Osteoblast (primary cell): ENCODE measurements around the gene SESN1. TPM values are rescaled to one million over a fixed set of nuclear protein-coding genes. Genes with fewer than 3 reads are reported as not detected.

Experiments used
- DNase-seq: peaks from one replicate; pipeline ENCODE4 v3.0.0; 2011; ENCODE audit warnings: low spot score, mixed read lengths; ENCODE audit not compliant: insufficient read length; ENCODE audit errors: missing footprints
- H2AFZ ChIP-seq: 2 replicates; pipeline ENCODE4 v1.6.0; 2011; ENCODE audit warnings: mild to moderate bottlenecking, low read length
- H3K27ac ChIP-seq: 2 replicates; pipeline ENCODE4 v1.5.1; 2011; ENCODE audit warnings: mild to moderate bottlenecking, low read depth, low read length, moderate library complexity
- H3K27me3 ChIP-seq: 2 replicates; pipeline ENCODE4 v1.6.0; 2012; ENCODE audit warnings: mild to moderate bottlenecking, control low read depth, inconsistent platforms, low read length, moderate library complexity; ENCODE audit not compliant: insufficient read depth
- H3K36me3 ChIP-seq: 2 replicates; pipeline ENCODE4 v1.5.1; 2011; ENCODE audit warnings: mild to moderate bottlenecking, low read length, control low read depth, moderate library complexity; ENCODE audit not compliant: insufficient read depth
- H3K4me1 ChIP-seq: 2 replicates; pipeline ENCODE4 v1.5.1; 2011; ENCODE audit warnings: mild to moderate bottlenecking, low read length, control low read depth, moderate library complexity; ENCODE audit not compliant: insufficient read depth
- H3K4me2 ChIP-seq: 2 replicates; pipeline ENCODE4 v1.6.0; 2011; ENCODE audit warnings: mild to moderate bottlenecking, low read length; ENCODE audit not compliant: insufficient read depth
- H3K4me3 ChIP-seq: fragments of 200-600 bp; sonication (generic); 3 replicates; pipeline ENCODE4 v1.5.1; 2012; ENCODE audit warnings: mild to moderate bottlenecking, low read length, inconsistent platforms; ENCODE audit not compliant: insufficient read depth
- H3K79me2 ChIP-seq: 2 replicates; pipeline ENCODE4 v1.6.0; 2012; ENCODE audit warnings: mild to moderate bottlenecking, low read length, control low read depth, inconsistent platforms; ENCODE audit not compliant: insufficient read depth
- H3K9me3 ChIP-seq: 2 replicates; pipeline ENCODE4 v1.5.1; 2011; ENCODE audit warnings: low read depth, low read length, control low read depth
- H4K20me1 ChIP-seq: 2 replicates; pipeline ENCODE4 v1.6.0; 2012; ENCODE audit warnings: mild to moderate bottlenecking, low read length, control low read depth; ENCODE audit not compliant: insufficient read depth
- total RNA-seq: library from RNA; depleted of rRNA; stranded (reverse); fragments of >200 nt; gene quantifications from 2 replicates; pipeline ENCODE4 v1.2.3, GENCODE V29; 2012
- TF ChIP-seq, protein P1 (sequence below): IDR thresholded peaks from 2 replicates; pipeline ENCODE4 v1.5.1; 2011; ENCODE audit warnings: mild to moderate bottlenecking, low read depth, low read length, moderate library complexity; ENCODE audit errors: extremely low read depth

The SESN1 gene
- total RNA-seq, 1 donor, result 26.1 TPM

DNA sequence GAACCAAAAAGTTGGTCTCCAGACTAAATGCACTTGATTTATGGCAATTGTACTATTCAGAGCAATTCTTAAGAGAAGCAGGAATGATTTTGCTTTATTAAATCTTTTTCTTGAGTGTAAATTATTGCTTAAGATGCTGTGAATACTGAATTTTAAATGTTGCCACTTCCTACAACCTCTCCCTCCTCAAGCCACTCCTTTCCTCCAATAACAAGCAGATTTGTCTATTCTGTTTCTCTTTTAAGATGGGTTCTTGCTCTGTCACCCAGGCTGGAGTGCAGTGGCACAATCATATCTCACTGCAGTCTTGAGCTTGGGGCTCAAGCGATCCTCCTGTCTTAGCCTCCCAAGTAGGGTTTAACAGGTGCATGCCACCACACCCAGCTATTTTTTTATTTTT is 65.3 kb downstream of the SESN1 start:
- Histone ChIP-seq H2AFZ (no peak overlapping the region), H3K9me3 (no peaks in the 10 kb centered on the region), H3K27ac (no peak overlapping the region), H3K36me3 (no peaks in the 10 kb centered on the region), H3K4me2 (no peak overlapping the region), H3K79me2 (no peaks in the 10 kb centered on the region), H3K4me3 (no peak overlapping the region), H3K27me3 (no peaks in the 10 kb centered on the region), H4K20me1 (no peaks in the 10 kb centered on the region), H3K4me1 (peaks cover 8% of the 10 kb centered on the region)
- TF ChIP-seq, protein P1, sequence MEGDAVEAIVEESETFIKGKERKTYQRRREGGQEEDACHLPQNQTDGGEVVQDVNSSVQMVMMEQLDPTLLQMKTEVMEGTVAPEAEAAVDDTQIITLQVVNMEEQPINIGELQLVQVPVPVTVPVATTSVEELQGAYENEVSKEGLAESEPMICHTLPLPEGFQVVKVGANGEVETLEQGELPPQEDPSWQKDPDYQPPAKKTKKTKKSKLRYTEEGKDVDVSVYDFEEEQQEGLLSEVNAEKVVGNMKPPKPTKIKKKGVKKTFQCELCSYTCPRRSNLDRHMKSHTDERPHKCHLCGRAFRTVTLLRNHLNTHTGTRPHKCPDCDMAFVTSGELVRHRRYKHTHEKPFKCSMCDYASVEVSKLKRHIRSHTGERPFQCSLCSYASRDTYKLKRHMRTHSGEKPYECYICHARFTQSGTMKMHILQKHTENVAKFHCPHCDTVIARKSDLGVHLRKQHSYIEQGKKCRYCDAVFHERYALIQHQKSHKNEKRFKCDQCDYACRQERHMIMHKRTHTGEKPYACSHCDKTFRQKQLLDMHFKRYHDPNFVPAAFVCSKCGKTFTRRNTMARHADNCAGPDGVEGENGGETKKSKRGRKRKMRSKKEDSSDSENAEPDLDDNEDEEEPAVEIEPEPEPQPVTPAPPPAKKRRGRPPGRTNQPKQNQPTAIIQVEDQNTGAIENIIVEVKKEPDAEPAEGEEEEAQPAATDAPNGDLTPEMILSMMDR, result no peak
- no peak for DNase-seq

DNA sequence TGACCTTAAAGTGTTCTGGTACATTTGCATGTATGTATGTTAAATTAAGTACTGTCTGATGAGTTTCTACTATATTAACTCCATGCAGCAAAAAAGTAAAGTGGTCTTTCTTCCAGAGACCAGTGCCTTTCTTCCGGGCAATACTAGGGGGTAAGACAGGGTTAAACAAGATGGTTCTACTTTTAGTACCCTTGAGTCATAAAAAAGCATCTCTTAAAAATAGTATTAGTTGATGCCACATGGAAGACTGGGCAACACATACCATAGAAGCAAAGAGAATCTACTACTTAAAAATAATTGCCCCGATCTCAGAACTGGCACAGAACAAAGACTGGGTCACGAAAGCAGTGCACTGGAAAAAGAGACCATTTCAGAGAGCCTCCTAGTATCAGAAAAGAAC is 66.2 kb downstream of the SESN1 start:
- TF ChIP-seq, protein P1, result no peak

DNA sequence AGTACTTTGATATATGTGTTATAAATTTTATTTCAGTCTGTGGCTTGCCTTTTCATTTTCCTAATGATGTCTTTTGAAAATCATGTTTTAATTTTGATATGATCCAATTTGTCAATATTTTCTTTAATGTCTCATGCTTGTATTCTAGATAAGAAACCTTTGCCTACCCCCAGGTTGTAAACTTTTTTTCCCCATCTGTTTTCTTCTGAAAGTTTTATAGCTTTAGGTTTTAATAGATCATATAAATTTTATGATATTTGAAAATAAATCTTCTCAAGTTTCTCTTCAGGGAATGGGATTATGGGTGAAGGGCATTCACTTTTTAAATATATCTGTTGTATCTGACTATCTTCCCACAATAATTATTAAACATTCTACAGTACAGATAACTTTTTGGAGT is 66.7 kb downstream of the SESN1 start:
- no peak overlapping the region for H3K4me3 ChIP-seq

More for the DNA sequence above, 66.2 kb downstream of the SESN1 start:
- Histone ChIP-seq H3K4me1 (peaks cover 11% of the 10 kb centered on the region), H3K27ac (no peak overlapping the region), H4K20me1 (no peaks in the 10 kb centered on the region), H3K4me3 (no peak overlapping the region), H3K36me3 (no peaks in the 10 kb centered on the region), H3K4me2 (no peak overlapping the region), H3K27me3 (no peaks in the 10 kb centered on the region), H3K79me2 (no peaks in the 10 kb centered on the region), H2AFZ (no peak overlapping the region), H3K9me3 (no peaks in the 10 kb centered on the region)
- DNase-seq, result no peak

DNA sequence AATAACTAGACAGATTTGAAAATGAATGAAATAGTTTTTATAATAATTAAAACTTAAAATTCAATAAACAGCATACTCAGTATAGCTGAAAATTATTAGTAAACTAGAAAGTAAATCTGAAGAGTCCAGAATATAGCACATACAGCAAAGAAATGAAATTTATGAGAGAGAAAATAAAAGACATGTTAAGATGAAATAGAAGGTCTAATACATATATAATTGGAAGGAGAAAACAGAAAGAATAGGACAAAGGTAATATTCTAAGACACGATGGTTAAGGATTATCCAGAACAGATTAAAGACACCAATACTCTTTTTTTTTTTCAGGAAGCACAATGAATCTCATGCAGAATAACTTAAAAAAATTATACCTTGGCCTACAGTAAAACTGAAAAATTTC is 69.0 kb downstream of the SESN1 start:
- no peak overlapping the region for H3K27ac ChIP-seq
- no peak for DNase-seq
- no peaks in the 10 kb centered on the region for H3K79me2 ChIP-seq
- no peak overlapping the region for H3K4me2 ChIP-seq
- TF ChIP-seq, protein P1, result no peak
- H3K4me3 ChIP-seq, result no peak overlapping the region
- H3K27me3 ChIP-seq, result no peaks in the 10 kb centered on the region
- H3K4me1 ChIP-seq, result peaks cover 11% of the 10 kb centered on the region
- H3K9me3 ChIP-seq, result no peaks in the 10 kb centered on the region
- no peak overlapping the region for H2AFZ ChIP-seq
- H4K20me1 ChIP-seq, result no peaks in the 10 kb centered on the region
- H3K36me3 ChIP-seq, result no peaks in the 10 kb centered on the region

More for the DNA sequence above, 66.7 kb downstream of the SESN1 start:
- H3K79me2 ChIP-seq, result no peaks in the 10 kb centered on the region
- peaks cover 11% of the 10 kb centered on the region for H3K4me1 ChIP-seq
- no peak overlapping the region for H3K27ac ChIP-seq
- TF ChIP-seq, protein P1, result no peak
- H4K20me1 ChIP-seq, result no peaks in the 10 kb centered on the region
- no peaks in the 10 kb centered on the region for H3K36me3 ChIP-seq
- no peak for DNase-seq
- no peaks in the 10 kb centered on the region for H3K9me3 ChIP-seq
- H3K27me3 ChIP-seq, result no peaks in the 10 kb centered on the region
- no peak overlapping the region for H3K4me2 ChIP-seq
- no peak overlapping the region for H2AFZ ChIP-seq
